ACHN (cell line): ENCODE results near the gene TBX4.

Source experiments
- DNase-seq: peaks from one replicate; pipeline ENCODE4 v3.0.0-alpha.2; 2015
- in situ Hi-C: cut with HindIII; loops from 2 replicates; pipeline ENCODE4 v1.10.0; 2017; ENCODE audit warnings: low sequenced_read_pairs, low pct_ligation_motif_present, low pct_unique_long_range_greater_than_20kb

The TBX4 gene

GRCh38 chr17:61449707-61450640 is 2.2 kb upstream of the TBX4 start:
- no peak for DNase-seq
- in situ Hi-C loops, result no loop called here

DNA sequence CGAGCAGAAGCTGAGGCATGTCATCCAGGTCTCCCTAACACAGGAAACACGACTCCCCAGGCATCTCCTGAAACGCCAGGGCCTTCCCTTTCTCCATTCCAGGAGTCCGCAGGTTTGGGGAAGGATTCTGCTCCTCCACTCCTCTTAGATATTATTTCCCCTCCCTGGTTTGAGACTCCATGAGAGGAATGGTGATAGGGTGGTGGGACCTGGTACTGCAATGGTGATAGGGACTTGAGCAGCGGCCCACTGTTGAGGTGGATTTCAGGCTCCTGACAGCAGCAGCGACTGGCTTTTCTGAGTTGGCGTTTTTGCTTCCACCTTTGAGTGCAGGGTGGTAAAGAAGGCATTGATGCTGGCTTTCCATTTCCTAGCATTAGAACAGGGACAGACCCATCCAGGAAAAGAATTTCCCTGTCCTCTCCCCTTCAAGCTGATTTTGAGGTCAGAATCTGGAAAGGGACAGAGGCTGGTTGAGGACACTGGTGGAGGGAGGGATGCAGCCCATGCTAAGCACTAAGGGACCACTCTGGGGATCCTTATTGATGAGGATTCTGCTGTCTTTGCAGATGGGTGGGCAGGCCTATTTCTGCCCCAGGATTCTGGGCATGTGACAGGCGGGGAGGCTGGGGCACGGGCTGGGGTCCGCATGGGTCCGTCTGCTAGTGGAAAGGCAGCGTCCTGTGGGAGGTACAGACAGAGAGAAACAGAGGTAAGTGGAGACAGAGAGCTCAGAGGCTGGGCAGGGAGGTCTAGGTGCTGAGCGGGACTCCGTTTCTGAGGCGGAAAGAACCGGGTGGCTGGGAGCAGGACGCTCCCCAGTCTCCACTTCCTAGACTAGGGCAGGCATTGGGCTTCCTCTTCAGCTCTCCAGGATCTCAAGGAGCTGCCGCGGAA is 1.3 kb upstream of the TBX4 start:
- in situ Hi-C loops, result no loop called here
- DNase-seq, result no peak

DNA sequence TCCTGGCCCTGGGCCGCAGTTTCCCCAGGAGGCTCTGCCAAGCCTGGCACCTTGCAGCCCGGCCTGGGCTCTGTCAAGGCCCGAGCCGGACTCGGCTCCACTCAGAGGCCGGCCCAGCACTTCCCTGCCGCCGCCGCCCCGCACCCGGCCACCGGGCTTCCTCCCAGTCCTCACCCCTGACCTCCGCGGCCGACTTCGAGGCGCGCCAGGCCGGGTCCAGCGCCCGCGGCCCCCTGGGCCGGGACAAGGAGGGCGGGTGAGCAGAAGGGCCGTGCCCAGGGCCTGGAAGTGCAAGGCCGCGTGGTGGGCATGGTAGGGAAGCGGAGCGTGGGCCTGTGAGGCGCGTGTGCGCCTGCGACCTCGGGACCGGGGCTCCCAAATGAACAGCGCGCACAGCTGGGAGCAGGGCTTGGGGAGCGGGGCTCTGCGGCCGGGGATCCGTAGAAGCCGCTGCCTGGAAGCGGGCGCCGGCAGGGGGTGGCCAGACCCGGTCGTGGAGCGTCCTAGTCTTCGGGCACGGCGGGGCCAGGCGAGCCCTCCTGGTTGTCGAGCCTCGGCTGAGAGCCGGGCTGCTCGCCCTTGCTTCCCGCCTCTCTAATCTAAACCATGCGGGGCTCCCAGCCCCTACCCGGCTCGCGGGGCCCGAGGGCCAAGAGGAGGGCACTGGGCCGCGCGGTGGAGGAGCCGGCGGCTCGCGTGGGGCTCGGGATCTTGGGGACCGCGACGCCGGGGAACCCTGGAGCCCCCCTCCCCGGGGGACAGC is 503 bp upstream of the TBX4 start:
- no peak for DNase-seq
- in situ Hi-C loops, result no loop called here

GRCh38 chr17:61453566-61454380 is 1.6 kb downstream of the TBX4 start:
- in situ Hi-C loops, result no loop called here

GRCh38 chr17:61454381-61455323 is 2.4 kb downstream of the TBX4 start:
- in situ Hi-C loops, result no loop called here

More at GRCh38 chr17:61453566-61454380, 1.6 kb downstream of the TBX4 start:
- DNase-seq, result no peak

GRCh38 chr17:61455324-61456060 is 3.3 kb downstream of the TBX4 start:
- in situ Hi-C loops, result no loop called here
- DNase-seq, result no peak

More at GRCh38 chr17:61454381-61455323, 2.4 kb downstream of the TBX4 start:
- no peak for DNase-seq

DNA sequence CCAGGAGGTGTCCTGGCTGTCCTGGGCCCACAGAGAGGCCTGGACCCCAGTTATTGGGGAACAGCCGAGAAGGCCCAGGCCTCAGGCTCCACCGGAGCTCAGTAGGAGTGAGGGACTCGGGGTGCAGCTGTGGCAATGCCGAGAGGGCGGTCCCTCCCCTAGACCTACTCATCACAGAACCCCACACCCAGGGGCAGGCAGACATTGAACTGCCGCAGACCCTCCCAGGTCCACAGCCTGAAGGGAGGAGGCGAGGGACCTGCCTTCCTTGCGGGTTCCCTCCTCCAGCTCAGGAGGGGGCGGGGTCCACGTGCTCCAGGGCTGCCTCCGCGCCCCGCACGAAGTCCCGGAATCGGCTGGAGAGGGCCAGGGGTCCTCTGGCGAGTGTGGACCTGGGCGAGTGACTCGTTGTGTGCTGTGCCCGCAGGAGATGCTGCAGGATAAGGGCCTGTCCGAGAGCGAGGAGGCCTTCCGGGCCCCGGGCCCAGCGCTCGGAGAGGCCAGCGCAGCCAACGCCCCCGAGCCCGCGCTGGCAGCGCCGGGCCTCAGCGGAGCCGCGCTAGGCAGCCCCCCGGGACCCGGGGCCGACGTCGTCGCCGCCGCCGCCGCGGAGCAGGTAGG is 3.9 kb downstream of the TBX4 start:
- in situ Hi-C loops, result no loop called here
- no peak for DNase-seq

DNA sequence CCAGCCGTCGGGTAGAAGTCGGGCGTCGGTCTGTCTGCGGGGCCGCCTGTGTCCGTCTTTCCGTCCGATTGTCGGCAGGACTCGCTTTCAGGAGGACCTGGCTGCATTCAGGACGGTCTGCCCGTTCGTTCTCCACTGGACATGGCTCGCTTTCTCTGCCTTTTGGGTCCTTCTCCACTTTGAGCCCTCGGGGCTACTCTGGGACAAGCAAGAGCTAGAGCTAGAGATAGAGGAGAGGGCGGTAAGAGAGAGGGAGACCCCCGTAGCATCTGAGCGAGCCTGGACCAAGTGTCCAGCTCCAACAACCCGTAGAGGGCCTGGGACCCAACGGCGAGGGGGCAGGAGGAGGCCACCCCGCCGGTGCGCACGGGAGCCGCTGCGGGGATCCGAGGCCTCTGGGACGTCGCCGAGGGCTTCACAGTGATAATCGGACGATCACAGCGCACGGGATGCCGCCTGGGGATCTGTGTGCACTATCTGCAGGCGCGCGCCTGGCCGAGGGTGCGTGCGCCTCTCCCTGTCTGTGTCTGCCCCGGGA is 4.5 kb downstream of the TBX4 start:
- in situ Hi-C loops, result no loop called here
- DNase-seq, result no peak

DNA sequence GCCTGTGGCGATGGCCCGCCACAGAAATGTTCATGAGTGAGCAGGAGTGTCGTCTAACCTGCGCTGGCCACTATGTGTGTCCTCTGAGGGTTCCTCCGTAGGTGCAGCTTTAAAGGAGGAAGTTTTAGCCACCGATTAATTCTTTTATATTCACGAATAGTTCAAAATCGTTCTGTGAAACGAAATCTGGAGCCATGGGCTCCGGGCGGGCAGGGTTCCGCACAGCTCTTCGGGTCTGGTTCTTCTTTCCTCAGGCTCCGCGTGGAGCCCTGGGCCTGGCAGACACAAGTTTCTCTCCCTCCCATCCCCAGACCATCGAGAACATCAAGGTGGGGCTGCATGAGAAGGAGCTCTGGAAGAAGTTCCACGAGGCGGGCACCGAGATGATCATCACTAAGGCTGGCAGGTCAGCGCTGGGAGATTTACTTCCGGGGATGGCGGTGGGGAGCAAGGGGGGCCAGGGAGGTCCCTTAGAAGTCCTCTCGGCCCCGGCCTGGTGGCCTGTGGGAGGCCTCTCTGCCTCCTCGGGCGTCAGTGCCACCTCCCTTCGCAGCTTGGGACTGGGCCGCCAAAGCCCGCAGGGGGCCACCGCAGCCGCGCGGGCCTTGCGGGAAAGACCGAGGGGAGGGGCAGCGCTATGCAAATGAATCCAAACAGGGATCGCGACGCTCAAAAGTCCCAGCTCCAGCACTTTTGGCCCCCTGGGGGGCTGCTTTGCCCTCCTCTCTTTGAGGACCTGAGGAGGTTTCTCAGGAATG is 5.2 kb downstream of the TBX4 start:
- DNase-seq, result no peak
- in situ Hi-C loops, result no loop called here

DNA sequence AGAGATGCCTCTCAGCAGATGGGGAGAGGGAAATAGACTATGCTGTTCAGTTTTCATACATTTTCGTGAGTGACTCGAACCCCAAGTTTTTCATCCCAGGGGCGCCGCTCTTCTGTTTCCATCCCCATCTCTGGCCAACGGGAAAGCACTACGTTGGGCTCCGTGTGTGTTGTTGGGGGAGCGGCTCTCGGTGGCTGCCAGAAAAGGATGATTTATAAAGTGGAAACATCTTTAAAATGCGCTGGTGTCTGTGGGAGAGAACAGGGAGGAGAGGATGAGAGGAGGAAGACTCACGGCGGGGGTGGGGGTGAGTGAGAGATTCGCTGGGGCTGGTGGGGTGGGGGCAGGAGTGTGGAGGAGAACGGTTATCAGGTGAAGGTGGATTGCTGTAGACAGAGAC is 5.8 kb downstream of the TBX4 start:
- in situ Hi-C loops, result no loop called here
- no peak for DNase-seq

DNA sequence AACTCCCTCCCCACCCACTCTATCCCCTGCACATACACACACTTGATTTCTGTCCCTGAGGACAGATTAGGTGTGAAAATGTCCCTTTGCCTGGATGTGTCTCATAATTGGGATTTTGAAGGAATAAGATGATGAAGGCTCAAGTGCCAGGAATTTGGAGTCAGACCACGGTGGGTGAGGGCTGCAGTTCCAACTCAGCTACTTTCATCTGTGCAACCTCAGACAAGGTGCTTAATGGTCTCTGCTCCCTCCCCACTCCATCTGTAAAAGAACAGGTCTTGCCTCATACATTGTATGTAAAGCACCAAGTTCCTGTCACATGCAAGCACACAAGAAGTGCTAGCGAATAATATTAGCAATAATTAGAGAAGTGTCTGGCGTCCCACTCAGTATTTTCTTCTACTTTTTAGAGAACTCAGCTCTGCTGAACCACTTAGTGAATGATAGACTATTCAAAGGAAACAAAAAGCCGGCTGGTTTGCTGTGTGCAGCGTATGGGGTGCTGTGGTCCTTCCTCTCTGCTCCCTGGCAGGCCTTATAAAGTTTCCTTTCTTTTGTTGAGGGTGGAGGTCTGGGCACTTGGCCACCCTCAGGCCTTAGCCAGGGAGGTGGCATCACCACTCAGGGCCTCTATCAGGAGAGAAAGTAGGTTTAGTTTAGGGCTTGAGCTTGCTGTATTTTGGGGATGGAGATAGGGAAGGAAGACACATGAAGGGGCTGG is 6.4 kb downstream of the TBX4 start:
- in situ Hi-C loops, result no loop called here
- no peak for DNase-seq

DNA sequence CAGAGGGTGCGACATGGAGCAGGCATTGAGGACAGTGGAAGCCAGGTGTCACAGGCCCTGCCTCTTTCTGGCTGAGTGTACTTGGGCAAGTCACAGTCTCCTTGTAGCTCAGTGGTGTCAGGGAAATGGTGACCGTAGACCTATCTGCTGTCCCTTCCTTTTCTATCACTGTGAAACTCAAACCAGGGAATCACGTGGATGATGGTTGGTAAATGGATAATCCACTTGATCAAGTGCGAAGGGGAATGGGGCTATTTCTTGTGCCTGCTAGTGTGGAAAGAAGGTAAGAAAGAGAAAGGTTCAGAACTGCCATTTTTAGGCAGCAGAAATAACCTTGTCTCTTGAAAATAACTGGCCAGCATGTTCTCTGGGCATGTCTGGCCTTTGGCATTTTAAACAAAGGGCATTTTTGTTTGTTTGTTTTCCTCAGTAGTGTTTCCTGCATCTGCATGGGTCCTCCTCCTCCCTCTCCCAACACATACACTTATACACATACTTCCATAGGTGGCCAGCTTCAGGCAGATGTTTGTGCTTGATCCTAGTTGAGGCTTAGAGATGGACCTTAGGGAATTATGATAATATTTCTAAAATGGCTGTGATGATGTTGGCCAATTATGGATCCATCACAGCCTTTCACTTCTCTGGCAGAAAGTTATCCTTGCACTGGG is 7.1 kb downstream of the TBX4 start:
- in situ Hi-C loops, result no loop called here
- no peak for DNase-seq

DNA sequence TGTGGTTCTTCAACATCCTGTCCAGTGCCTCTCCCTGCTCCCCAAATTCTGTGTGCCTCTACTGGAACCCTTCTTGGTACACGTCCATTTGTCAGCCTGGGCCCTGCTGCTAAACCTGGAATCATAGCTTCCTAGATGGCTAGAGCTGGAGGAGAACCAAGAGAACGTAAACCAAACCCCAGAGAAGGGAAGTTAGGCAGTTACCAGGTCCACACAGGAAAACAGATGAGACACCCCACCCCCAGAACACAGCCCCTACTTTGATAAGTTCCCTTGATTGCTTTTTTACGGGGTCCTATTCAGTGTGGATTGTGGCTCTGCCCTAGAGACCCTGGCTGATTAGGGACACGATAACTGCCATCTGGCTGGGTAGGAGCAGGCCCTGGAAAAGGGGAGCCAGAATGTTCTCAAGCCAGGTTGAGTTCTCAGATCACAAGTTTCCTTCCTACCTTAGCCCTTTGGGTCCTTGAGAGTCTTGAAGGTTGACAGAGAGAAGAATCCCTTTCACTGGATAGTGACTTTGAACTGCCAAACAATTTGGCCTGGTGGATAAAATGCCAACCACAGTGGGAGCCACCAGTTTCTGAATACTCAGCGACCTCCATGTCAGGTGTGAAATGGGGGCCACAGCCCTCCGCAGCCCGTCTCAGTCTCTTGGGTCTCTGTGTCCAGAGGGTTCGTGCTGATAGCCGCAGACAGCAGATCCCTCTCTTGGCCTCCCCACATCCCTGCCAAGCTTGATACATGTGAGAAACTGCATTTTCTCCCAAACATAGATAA is 7.9 kb downstream of the TBX4 start:
- in situ Hi-C loops, result no loop called here
- DNase-seq, result no peak
